HCT116 (cell line): ENCODE data around the gene LRP1B. TPM values are rescaled to one million over a fixed set of nuclear protein-coding genes. Genes with fewer than 3 reads are reported as not detected.

Experiments
- ATAC-seq: fragments of 200-7000 bp; cut with Tn5 transposase; 2 replicates; pipeline ENCODE4 v1.9.1; 2020; ENCODE audit warnings: mild to moderate bottlenecking, moderate library complexity
- BruUV-seq: library from RNA; stranded (reverse); fragments of 400-500 nt; replicated peaks from 2 replicates; lab custom pipeline; 2021; lab: Mats Ljungman, UMichigan
- CTCF ChIA-PET: fragments of 300-600 bp; sonication (Branson Sonifier 250); formaldehyde crosslinking; loops from one replicate; lab custom pipeline; 2021; ENCODE audit warnings: antibody characterized with exemption; lab: Charles Lee
- POLR2A ChIA-PET: fragments of 300-600, 350-600 bp; sonication (Branson Sonifier 250); formaldehyde crosslinking; loops from one replicate; lab custom pipeline; 2021; ENCODE audit warnings: antibody characterized with exemption; lab: Charles Lee
- RAD21 ChIA-PET, 2 experiments: fragments of 300-600 bp; sonication (Branson Sonifier 250); formaldehyde crosslinking; loops; one replicate each; lab custom pipeline; 2023; ENCODE audit warnings: low total read pairs in 2 of 2; ENCODE audit not compliant: uncharacterized antibody in 2 of 2, unreplicated experiment in 2 of 2, low non-redundant PET in 1 of 2; lab: Charles Lee
- DNase-seq: peaks from one replicate; pipeline ENCODE4 v3.0.0-alpha.2; 2010; ENCODE audit warnings: low read depth, low spot score
- H2AFZ ChIP-seq: fragments of 200-600 bp; shearing (Covaris generic), sonication (generic); 2 replicates; pipeline ENCODE4 v1.6.1; 2017; ENCODE audit warnings: low read depth, mixed run types, mixed read lengths, antibody characterized with exemption, low read length; ENCODE audit not compliant: poor library complexity, severe bottlenecking
- H3K27ac ChIP-seq: 2 replicates; pipeline ENCODE4 v1.5.1; 2012; ENCODE audit warnings: low read depth, low read length
- H3K27me3 ChIP-seq: fragments of 200-600 bp; sonication (generic); 2 replicates; pipeline ENCODE4 v1.6.1; 2016; ENCODE audit warnings: mixed run types, low read length, mixed read lengths; ENCODE audit not compliant: insufficient read depth
- H3K36me3 ChIP-seq, 2 experiments: fragments of 200-500 bp in 1 of 2; fragments of 200-600 bp in 1 of 2; sonication (Bioruptor generic) in 1 of 2; sonication (generic) in 1 of 2; 2 replicates each; pipeline versions ENCODE4 v1.5.1 to v1.6.1; 2014 to 2016; ENCODE audit warnings: low read length in 2 of 2, inconsistent platforms in 1 of 2, mixed read lengths in 1 of 2, mixed run types in 1 of 2; ENCODE audit not compliant: insufficient read depth in 2 of 2, control insufficient read depth in 1 of 2
- H3K4me1 ChIP-seq, 2 experiments: fragments of 200-600 bp in 1 of 2; sonication (generic) in 1 of 2; 2 replicates each; pipeline versions ENCODE4 v1.5.1 to v1.6.1; 2012 to 2017; ENCODE audit warnings: low read length in 2 of 2, inconsistent platforms in 1 of 2, mild to moderate bottlenecking in 1 of 2, mixed read lengths in 1 of 2, mixed run types in 1 of 2, moderate library complexity in 1 of 2; ENCODE audit not compliant: insufficient read depth in 2 of 2, control insufficient read depth in 1 of 2
- H3K4me2 ChIP-seq: fragments of 200-600 bp; sonication (generic); 2 replicates; pipeline ENCODE4 v1.6.1; 2017; ENCODE audit warnings: mixed run types, low read length, mixed read lengths
- H3K4me3 ChIP-seq, 2 experiments: fragments of 200-600 bp in 1 of 2; sonication (generic) in 1 of 2; replicated peaks in 1 of 2; 2 replicates each; pipeline ENCODE4 v1.5.1; 2011 to 2016; ENCODE audit warnings: low read length in 2 of 2, control low read depth in 1 of 2, low read depth in 1 of 2, mild to moderate bottlenecking in 1 of 2, mixed read lengths in 1 of 2, mixed run types in 1 of 2
- H3K79me2 ChIP-seq: fragments of 200-600 bp; sonication (generic); 2 replicates; pipeline ENCODE4 v1.6.1; 2017; ENCODE audit warnings: mild to moderate bottlenecking, mixed run types, low read length, moderate library complexity, mixed read lengths; ENCODE audit not compliant: insufficient read depth
- H3K9ac ChIP-seq: fragments of 200-600 bp; sonication (generic); 2 replicates; pipeline ENCODE4 v1.6.1; 2016; ENCODE audit warnings: low read length, mixed read lengths
- H3K9me2 ChIP-seq: fragments of 200-600 bp; sonication (generic), shearing (Covaris generic); 2 replicates; pipeline ENCODE4 v1.6.1; 2017; ENCODE audit warnings: mixed run types, mild to moderate bottlenecking, moderate library complexity; ENCODE audit not compliant: insufficient read depth
- H3K9me3 ChIP-seq, 2 experiments: fragments of 200-500 bp in 1 of 2; fragments of 200-600 bp in 1 of 2; sonication (Bioruptor generic) in 1 of 2; sonication (generic) in 1 of 2; 2 replicates each; pipeline ENCODE4 v1.6.1; 2014 to 2017; ENCODE audit warnings: low read length in 2 of 2, mixed read lengths in 2 of 2, inconsistent platforms in 1 of 2, low read depth in 1 of 2, mild to moderate bottlenecking in 1 of 2, mixed run types in 1 of 2, moderate library complexity in 1 of 2; ENCODE audit not compliant: control insufficient read depth in 1 of 2, insufficient read depth in 1 of 2
- H4K20me1 ChIP-seq: fragments of 200-600 bp; sonication (generic), shearing (Covaris generic); 2 replicates; pipeline ENCODE4 v1.6.1; 2017; ENCODE audit warnings: mixed run types, mild to moderate bottlenecking, moderate library complexity; ENCODE audit not compliant: insufficient read depth
- CEBPB ChIP-seq: IDR thresholded peaks from 2 replicates; pipeline ENCODE4 v1.6.1; 2012; ENCODE audit warnings: low read depth
- EGR1 ChIP-seq: IDR thresholded peaks from 2 replicates; pipeline ENCODE4 v1.6.1; 2012; ENCODE audit warnings: low read depth
- JUND ChIP-seq: IDR thresholded peaks from 2 replicates; pipeline ENCODE4 v1.6.1; 2012
- POLR2A ChIP-seq: IDR thresholded peaks from 2 replicates; pipeline ENCODE4 v1.7.0; 2011; ENCODE audit warnings: borderline replicate concordance; ENCODE audit not compliant: insufficient read depth, insufficient read length; ENCODE audit errors: extremely low read depth
- POLR2AphosphoS5 ChIP-seq: IDR thresholded peaks from 2 replicates; pipeline ENCODE4 v1.6.1; 2011; ENCODE audit warnings: mild to moderate bottlenecking, low read depth, low read length, moderate library complexity
- REST ChIP-seq: IDR thresholded peaks from 2 replicates; pipeline ENCODE4 v1.6.1; 2012; ENCODE audit warnings: low read depth
- SIN3A ChIP-seq: IDR thresholded peaks from 2 replicates; pipeline ENCODE4 v1.6.1; 2012; ENCODE audit warnings: low read depth
- SP1 ChIP-seq: IDR thresholded peaks from 2 replicates; pipeline ENCODE4 v1.6.1; 2012; ENCODE audit warnings: low read depth
- SRF ChIP-seq: IDR thresholded peaks from 2 replicates; pipeline ENCODE4 v1.6.1; 2012; ENCODE audit warnings: low read depth
- TCF7L2 ChIP-seq: IDR thresholded peaks from 2 replicates; pipeline ENCODE4 v1.7.0; 2011; ENCODE audit warnings: borderline replicate concordance, inconsistent platforms; ENCODE audit not compliant: insufficient read depth, insufficient read length; ENCODE audit errors: extremely low read depth
- YY1 ChIP-seq: IDR thresholded peaks from 2 replicates; pipeline ENCODE4 v1.6.1; 2011; ENCODE audit warnings: low read length, low read depth, moderate library complexity, mild to moderate bottlenecking; ENCODE audit not compliant: insufficient replicate concordance; ENCODE audit errors: extremely low read depth
- ZNF274 ChIP-seq: fragments of 200-500 bp; sonication (Bioruptor generic); IDR thresholded peaks from 2 replicates; pipeline ENCODE4 v1.6.1; 2014; ENCODE audit warnings: mild to moderate bottlenecking, low read depth, low read length, inconsistent platforms
- intact Hi-C: fragments of 100-400 bp; cut with micrococcal nuclease; formaldehyde crosslinking; loops from 2 replicates; pipeline ENCODE4 v1.10.0; 2022
- total RNA-seq: library from RNA; stranded (reverse); gene quantifications from one replicate; pipeline ENCODE4 v1.2.1, GENCODE V29; 2021; ENCODE audit not compliant: unreplicated experiment

The LRP1B gene
- total RNA-seq, 1 experiment from 2014 or later = 0.34 TPM

- H2AFZ ChIP-seq = no peak overlapping the region
- H3K4me1 ChIP-seq = no peaks in the 10 kb centered on the region
- TF ChIP-seq SIN3A = no peak
- no peak for TF ChIP-seq REST
- TF ChIP-seq ZNF274 = no peak
- TF ChIP-seq POLR2AphosphoS5 = no peak
- no peak for TF ChIP-seq POLR2A
- TF ChIP-seq, all 23 proteins: peak for 0
- Histone ChIP-seq H3K9ac (no peak overlapping the region), H3K4me3 (no peak overlapping the region), H3K9me2 (no peaks in the 10 kb centered on the region), H3K36me3 (no peaks in the 10 kb centered on the region), H3K27me3 (no peaks in the 10 kb centered on the region), H3K9me3 (no peaks in the 10 kb centered on the region), H3K79me2 (no peaks in the 10 kb centered on the region), H3K27ac (no peak overlapping the region), H3K4me2 (no peak overlapping the region), H4K20me1 (no peaks in the 10 kb centered on the region)
- ATAC-seq (no peak), DNase-seq (no peak)
- intact Hi-C loops = no loop called here
- ChIA-PET POLR2A (no interaction called here), CTCF (no interaction called here), RAD21 (no interaction called here)
- no TSS peak for BruUV-seq
Observed at GRCh38 chr2:140603416-140603815, 1527.4 kb downstream of the LRP1B start.

- ATAC-seq = no peak
- POLR2A ChIA-PET = no interaction called here
- Histone ChIP-seq H3K27me3 (no peaks in the 10 kb centered on the region), H3K79me2 (no peaks in the 10 kb centered on the region), H3K9me3 (no peaks in the 10 kb centered on the region), H3K27ac (no peak overlapping the region), H2AFZ (no peak overlapping the region), H3K4me3 (no peak overlapping the region), H4K20me1 (no peaks in the 10 kb centered on the region), H3K4me2 (no peak overlapping the region), H3K36me3 (no peaks in the 10 kb centered on the region), H3K9me2 (no peaks in the 10 kb centered on the region), H3K4me1 (no peaks in the 10 kb centered on the region), H3K9ac (no peak overlapping the region)
- no TSS peak for BruUV-seq
- DNase-seq = no peak
- RAD21 ChIA-PET = no interaction called here
- intact Hi-C loops = no loop called here
- TF ChIP-seq ZNF274 = no peak
- no peak for TF ChIP-seq EGR1
- TF ChIP-seq TCF7L2 = no peak
- no peak for TF ChIP-seq SRF
- no peak for TF ChIP-seq POLR2A
- TF ChIP-seq YY1 = no peak
- no peak for TF ChIP-seq SP1
- no peak for TF ChIP-seq JUND
- TF ChIP-seq CEBPB = no peak
- no peak for TF ChIP-seq POLR2AphosphoS5
- CTCF ChIA-PET = no interaction called here
Observed at GRCh38 chr2:140601801-140602200, 1529.0 kb downstream of the LRP1B start.
